Measurements from ENCODE around the gene LRIG1. TPM values are rescaled to one million over a fixed set of nuclear protein-coding genes. Genes with fewer than 3 reads are reported as not detected.
A peak's percentile ranks its signal among the peaks of the same experiment; 100 is the strongest.

LRIG1 gene
- total and polyA plus RNA-seq, 5 experiments from 2014 or later, result 4.9 to 13.0 (median 11.1) TPM

DNA sequence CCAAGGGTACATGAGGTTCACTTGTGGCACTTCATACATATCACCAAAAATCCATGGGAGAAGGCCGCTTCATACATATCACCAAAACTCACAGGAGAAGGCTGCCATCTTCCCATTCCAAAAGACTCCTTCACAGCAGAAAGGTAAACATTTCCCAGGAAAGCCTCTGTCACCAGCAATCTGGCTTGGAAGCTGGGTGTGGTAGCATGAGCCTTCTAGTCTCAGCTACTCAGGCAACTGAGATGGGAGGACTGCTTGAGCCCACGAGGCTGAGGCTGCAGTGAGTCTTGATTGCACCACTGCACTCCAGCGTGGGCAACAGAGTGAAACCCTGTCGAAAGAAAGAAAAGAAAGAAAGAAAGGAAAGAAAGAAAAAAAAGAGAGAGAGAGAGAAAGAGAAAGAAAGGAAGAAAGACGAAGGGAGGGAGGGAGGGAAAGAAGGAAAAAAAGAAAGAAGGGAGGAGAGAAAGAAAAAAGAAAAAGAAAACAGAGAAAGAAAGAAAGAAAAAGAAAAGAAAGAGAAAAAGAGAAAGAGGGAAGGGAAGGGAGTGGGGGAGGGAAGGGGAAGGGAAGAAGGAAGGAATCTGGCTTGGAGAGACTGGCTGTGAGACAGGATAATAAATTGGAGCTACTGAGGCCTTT lies 7.2 kb downstream of the LRIG1 start:
- peak overlapping the region in 2 of 10 donors; percentile 10 to 87 for H3K27ac Mint-ChIP-seq
- POLR2A ChIA-PET, result no interaction called here
- H3K4me1 Mint-ChIP-seq, result peaks cover 22 to 88% (median 56%) of the 10 kb centered on the region in 4 donors
- no peaks in the 10 kb centered on the region for H3K36me3 Mint-ChIP-seq
- peak overlapping the region in 1 of 10 donors; percentile 53 for H3K4me3 Mint-ChIP-seq
- ATAC-seq (no peak), DNase-seq (no peak)
- H3K9me3 Mint-ChIP-seq, result no peaks in the 10 kb centered on the region
- peaks cover 0 to 27% (median 0%) of the 10 kb centered on the region in 5 donors for H3K27me3 Mint-ChIP-seq

DNA sequence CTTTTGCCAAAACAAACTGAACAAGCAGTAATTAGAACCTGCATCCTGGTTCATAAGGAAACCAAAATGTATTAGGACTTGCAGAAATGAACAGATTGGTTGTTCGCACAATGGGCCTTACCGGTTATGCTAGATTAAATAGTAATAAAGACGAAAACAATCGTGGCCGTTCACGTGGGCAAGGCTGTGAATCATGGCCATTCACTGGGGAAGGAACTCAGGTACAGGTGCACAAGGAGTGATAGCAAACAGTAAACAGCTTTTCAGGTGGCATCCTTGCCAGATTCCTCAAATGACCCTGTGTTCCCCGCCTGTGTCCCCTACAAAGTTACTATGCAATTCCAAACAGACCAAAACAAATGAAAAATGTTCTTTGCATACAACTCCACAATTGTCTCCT lies 8.2 kb downstream of the LRIG1 start:
- H3K4me1 Mint-ChIP-seq, result peaks cover 19 to 83% (median 53%) of the 10 kb centered on the region in 4 donors
- no peak for ATAC-seq
- POLR2A ChIA-PET, result no interaction called here
- peaks cover 0 to 26% (median 0%) of the 10 kb centered on the region in 5 donors for H3K27me3 Mint-ChIP-seq
- H3K36me3 Mint-ChIP-seq, result no peaks in the 10 kb centered on the region
- no peak for DNase-seq
- H3K4me3 Mint-ChIP-seq, result no peak overlapping the region
- no peaks in the 10 kb centered on the region for H3K9me3 Mint-ChIP-seq
- no peak overlapping the region for H3K27ac Mint-ChIP-seq

DNA sequence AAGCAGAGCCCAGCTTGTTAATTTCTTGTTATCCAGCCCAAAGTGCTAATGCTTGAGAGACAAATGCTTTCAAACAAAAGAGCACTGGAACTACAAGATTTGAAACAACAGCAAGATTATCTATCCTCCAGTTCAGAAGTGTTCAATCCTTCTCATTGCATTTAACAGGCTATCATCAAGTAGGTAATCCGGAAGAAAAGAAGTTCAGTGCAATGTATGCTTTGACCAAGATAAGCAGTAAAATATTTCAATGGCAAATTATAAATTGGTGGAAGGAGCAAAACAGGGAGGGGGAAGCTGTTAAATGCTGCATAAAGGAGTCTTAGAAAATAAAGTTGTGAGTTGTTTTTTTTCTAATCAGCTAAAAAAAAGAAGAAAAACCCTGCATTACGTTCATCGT lies 8.8 kb downstream of the LRIG1 start:
- no peaks in the 10 kb centered on the region for H3K9me3 Mint-ChIP-seq
- peak overlapping the region in 1 of 10 donors; percentile 27 for H3K4me3 Mint-ChIP-seq
- no peak for ATAC-seq
- peaks cover 0 to 26% (median 0%) of the 10 kb centered on the region in 5 donors for H3K27me3 Mint-ChIP-seq
- no peaks in the 10 kb centered on the region for H3K36me3 Mint-ChIP-seq
- H3K27ac Mint-ChIP-seq, result peak overlapping the region in 1 of 10 donors; percentile 68
- peaks cover 19 to 80% (median 53%) of the 10 kb centered on the region in 4 donors for H3K4me1 Mint-ChIP-seq
- DNase-seq, result no peak
- POLR2A ChIA-PET, result no interaction called here

DNA sequence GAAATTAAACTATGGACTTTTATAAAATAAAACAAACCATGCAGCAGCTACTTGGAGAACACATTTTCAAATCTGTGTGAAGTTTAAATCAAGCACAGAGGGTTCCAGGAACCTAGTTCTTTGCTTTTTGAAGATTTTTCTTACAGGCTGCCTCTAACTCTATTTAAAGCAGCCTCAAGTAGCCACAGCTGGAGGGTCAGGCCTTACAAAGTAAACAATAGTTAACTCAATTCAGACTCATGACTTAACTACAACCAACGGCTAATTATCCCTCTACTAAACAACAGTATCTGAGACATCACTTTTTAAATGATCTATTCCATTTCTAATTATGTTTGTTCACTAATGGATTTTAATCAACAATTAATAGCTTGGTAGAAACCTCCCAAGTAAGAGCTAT lies 9.8 kb downstream of the LRIG1 start:
- no peak overlapping the region for H3K4me3 Mint-ChIP-seq
- H3K9me3 Mint-ChIP-seq, result no peaks in the 10 kb centered on the region
- peak overlapping the region in 2 of 10 donors; percentile 68 to 82 for H3K27ac Mint-ChIP-seq
- H3K27me3 Mint-ChIP-seq, result peaks cover 0 to 22% (median 1%) of the 10 kb centered on the region in 5 donors
- H3K36me3 Mint-ChIP-seq, result no peaks in the 10 kb centered on the region
- H3K4me1 Mint-ChIP-seq, result peaks cover 18 to 72% (median 42%) of the 10 kb centered on the region in 4 donors
- ATAC-seq (no peak), DNase-seq (no peak)
- POLR2A ChIA-PET, result no interaction called here

DNA sequence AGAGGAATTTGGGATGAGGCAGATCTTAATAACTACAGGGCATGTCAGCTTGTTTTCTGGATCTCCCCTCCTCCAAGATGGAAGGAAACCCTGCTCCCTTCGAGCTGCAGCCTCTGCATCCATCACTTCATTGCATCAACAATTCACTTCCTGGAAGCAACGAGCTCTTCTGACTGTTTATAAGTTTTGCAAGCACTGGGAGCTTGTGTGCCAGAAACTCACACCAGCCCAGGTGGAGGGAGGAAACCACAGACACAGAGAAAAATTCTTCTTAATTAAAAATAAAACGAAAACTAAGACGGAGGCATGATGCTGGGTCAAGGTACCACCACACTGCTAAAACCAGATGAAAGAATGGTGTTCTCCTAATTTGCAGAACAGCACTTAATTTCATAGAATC lies 10.6 kb downstream of the LRIG1 start:
- Mint-ChIP-seq H3K4me1 (peaks cover 19 to 72% (median 36%) of the 10 kb centered on the region in 4 donors), H3K27me3 (peaks cover 0 to 14% (median 3%) of the 10 kb centered on the region in 5 donors), H3K9me3 (no peaks in the 10 kb centered on the region), H3K36me3 (no peaks in the 10 kb centered on the region), H3K27ac (peak overlapping the region in 7 of 10 donors; percentile 10 to 82 (median 40)), H3K4me3 (peak overlapping the region; percentile 11 to 78 (median 64))
- ATAC-seq (peak in 1 of 2 donors; percentile 30), DNase-seq (no peak)
- POLR2A ChIA-PET, result no interaction called here

DNA sequence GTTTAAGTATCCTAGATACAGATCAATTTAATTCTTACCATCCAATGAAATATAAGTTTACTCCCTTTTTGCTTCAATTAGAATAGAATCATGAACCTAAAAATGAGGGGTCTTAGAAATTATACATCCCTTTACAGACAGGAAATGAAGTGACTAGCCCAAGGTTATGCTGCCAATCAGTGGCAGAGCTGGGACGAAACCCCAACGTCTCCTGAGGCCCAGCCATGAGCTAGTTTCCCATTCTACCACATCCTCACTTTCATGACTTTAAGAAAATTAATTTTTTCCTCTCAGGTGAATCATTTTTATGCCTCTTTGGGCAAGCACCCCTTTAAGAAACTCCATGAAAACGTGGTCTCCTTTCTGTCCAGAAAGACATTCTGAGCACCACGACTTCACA lies 11.2 kb downstream of the LRIG1 start:
- ATAC-seq (no peak), DNase-seq (no peak)
- Mint-ChIP-seq H3K27me3 (peaks cover 0 to 11% (median 3%) of the 10 kb centered on the region in 5 donors), H3K4me3 (peak overlapping the region in 3 of 10 donors; percentile 12 to 22 (median 19)), H3K27ac (peak overlapping the region in 9 of 10 donors; percentile 7 to 82 (median 42)), H3K4me1 (peaks cover 15 to 67% (median 30%) of the 10 kb centered on the region in 4 donors), H3K36me3 (no peaks in the 10 kb centered on the region), H3K9me3 (no peaks in the 10 kb centered on the region)
- POLR2A ChIA-PET, result no interaction called here

DNA sequence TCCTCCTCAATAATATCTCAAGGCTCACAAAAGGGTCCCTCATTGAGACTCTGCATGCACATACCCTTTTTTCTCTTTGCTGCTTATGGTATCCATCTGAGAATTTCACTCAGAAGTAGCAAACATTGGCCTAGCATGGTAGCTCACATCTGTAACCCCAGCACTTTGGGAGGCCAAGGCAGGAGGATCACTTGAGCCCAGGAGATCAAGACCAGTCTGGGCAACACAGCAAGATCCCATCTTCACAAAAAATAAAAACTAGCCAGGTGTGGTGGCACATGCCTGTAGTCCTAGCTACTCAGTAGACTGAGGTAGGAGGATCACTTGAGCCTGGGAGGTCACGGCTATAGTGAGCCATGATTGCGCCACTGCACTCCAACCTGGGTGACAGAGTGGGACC lies 11.7 kb downstream of the LRIG1 start:
- POLR2A ChIA-PET, result no interaction called here
- Mint-ChIP-seq H3K9me3 (no peaks in the 10 kb centered on the region), H3K27me3 (peaks cover 0 to 10% (median 3%) of the 10 kb centered on the region in 5 donors), H3K4me3 (peak overlapping the region in 4 of 10 donors; percentile 12 to 28 (median 22)), H3K27ac (peak overlapping the region in 7 of 10 donors; percentile 7 to 82 (median 69)), H3K36me3 (no peaks in the 10 kb centered on the region), H3K4me1 (peaks cover 14 to 68% (median 31%) of the 10 kb centered on the region in 4 donors)
- ATAC-seq (no peak), DNase-seq (no peak)

DNA sequence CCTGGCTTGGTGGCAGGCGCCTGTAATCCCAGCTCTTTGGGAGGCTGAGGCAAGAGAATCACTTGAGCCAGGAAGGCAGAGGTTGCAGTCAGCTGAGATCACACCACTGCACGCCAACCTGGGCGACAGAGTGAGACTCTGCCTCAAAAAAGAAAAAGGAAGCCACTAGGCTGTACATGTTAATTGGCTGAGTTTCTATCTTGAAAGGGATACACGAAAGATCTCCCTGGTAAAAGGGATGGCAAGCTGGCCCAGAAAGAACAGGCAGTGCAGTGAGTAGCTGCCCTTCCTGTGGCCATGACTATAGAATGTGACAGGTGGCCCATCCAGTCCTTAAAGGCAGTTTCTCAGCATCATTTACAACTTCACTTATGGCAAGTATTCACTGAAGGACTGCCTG lies 12.3 kb downstream of the LRIG1 start:
- Mint-ChIP-seq H3K36me3 (no peaks in the 10 kb centered on the region), H3K27ac (peak overlapping the region in 6 of 10 donors; percentile 30 to 82 (median 57)), H3K9me3 (no peaks in the 10 kb centered on the region), H3K4me3 (peak overlapping the region in 3 of 10 donors; percentile 13 to 66 (median 16)), H3K4me1 (peaks cover 16 to 70% (median 33%) of the 10 kb centered on the region in 4 donors), H3K27me3 (peaks cover 0 to 4% (median 2%) of the 10 kb centered on the region in 5 donors)
- DNase-seq, result no peak
- POLR2A ChIA-PET, result no interaction called here
- ATAC-seq, result peak in 1 of 2 donors; percentile 33

DNA sequence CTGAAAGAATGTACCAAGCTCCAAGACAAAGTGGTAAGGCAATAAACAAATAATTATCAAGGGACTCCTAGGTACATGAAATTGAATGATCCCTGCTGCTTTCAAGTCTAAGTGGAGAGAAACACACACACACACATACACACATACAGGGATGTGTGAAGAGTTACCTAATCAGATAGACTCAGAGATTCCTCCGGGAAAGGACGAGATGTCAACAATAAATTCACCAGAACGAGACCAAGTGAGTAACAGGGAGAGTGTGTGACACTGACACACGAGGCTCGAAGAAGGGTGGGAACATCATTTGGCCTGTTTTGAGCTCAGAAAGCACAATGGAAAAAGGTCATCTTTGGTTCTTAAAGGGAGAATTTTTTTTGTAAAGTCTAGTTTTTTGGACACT lies 13.4 kb downstream of the LRIG1 start:
- H3K4me1 Mint-ChIP-seq, result peaks cover 18 to 67% (median 36%) of the 10 kb centered on the region in 4 donors
- DNase-seq, result no peak
- peaks cover 0 to 3% (median 0%) of the 10 kb centered on the region in 5 donors for H3K27me3 Mint-ChIP-seq
- no peak for ATAC-seq
- no peaks in the 10 kb centered on the region for H3K36me3 Mint-ChIP-seq
- H3K4me3 Mint-ChIP-seq, result no peak overlapping the region
- H3K27ac Mint-ChIP-seq, result peak overlapping the region in 1 of 10 donors; percentile 74
- no peaks in the 10 kb centered on the region for H3K9me3 Mint-ChIP-seq
- POLR2A ChIA-PET, result no interaction called here

DNA sequence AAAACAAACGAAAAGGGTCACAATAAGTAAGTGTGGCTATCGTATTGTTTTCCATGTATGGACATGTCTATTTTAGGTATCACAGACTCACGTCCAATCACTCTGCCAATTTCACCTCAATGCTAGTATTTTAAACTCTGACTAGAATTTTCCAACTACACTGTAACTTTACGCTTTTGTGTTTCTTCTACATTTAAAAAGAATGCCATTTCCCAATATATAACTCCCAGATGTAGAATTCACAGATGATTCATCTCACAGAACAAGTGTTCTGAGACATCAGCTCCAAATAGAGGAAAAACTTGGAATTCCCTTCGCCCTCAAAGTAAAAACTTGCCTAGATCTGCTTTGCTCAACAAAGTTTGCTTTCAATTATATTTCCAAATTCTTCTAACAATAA lies 14.2 kb downstream of the LRIG1 start:
- no peak for ATAC-seq
- Mint-ChIP-seq H3K36me3 (no peaks in the 10 kb centered on the region), H3K27ac (peak overlapping the region in 1 of 10 donors; percentile 2), H3K4me3 (no peak overlapping the region), H3K4me1 (peaks cover 22 to 67% (median 38%) of the 10 kb centered on the region in 4 donors), H3K27me3 (peaks cover 0 to 3% (median 0%) of the 10 kb centered on the region in 5 donors), H3K9me3 (no peaks in the 10 kb centered on the region)
- POLR2A ChIA-PET, result no interaction called here
- DNase-seq, result no peak

DNA sequence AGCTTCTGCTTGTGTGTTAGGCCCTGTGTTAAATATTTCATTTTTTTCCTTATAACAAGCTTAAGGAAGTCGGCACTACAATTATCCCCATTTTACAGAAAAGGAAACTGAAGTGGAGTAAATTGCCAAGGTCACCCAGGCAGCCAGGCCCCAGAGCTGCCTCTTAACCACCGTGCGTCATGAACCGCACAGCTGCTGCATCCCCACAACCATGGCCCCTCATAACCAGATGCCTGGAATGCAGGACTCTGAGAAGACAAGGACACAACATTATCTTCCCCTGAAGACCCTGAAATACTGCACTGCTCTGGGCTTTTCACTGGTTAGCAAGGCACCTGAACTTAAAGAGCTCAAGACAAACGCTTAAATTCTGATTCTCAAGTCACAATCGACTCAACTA lies 14.6 kb downstream of the LRIG1 start:
- POLR2A ChIA-PET, result no interaction called here
- peaks cover 26 to 71% (median 43%) of the 10 kb centered on the region in 4 donors for H3K4me1 Mint-ChIP-seq
- DNase-seq, result no peak
- no peaks in the 10 kb centered on the region for H3K36me3 Mint-ChIP-seq
- no peak for ATAC-seq
- no peak overlapping the region for H3K27ac Mint-ChIP-seq
- H3K9me3 Mint-ChIP-seq, result no peaks in the 10 kb centered on the region
- peaks cover 0 to 3% (median 0%) of the 10 kb centered on the region in 5 donors for H3K27me3 Mint-ChIP-seq
- no peak overlapping the region for H3K4me3 Mint-ChIP-seq

DNA sequence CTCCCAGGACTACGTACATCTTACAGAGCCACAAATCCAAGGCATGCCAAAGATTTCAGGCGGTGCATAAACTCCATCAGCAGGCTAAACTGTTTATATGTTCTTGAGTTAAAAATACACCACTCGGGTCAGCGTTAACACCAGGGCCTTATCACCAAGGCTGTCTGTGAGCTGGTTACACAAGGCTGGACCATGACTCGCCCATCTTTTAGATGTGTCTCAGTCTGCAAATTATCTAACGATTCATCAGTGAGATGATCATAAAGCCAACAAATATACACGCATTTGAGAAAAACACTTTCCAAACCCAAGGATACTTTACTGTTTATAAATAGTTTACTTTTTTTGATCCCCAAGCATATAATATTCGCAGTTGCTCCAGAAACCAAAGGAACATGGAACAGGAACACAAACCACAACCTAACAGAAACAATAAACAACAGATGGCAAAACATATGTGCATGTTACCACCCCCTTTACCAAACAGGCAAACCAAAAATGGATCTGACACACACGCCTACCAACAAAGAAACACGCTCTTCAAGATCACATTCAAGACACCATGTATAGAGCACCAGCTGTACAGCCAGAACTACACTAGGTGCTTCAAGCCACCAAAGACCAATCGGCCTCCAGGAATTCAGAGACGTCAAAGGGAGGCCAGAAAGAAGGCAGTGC lies 15.4 kb downstream of the LRIG1 start:
- H3K27me3 Mint-ChIP-seq, result peaks cover 0 to 3% (median 0%) of the 10 kb centered on the region in 5 donors
- DNase-seq (no peak), ATAC-seq (no peak)
- peaks cover 29 to 72% (median 48%) of the 10 kb centered on the region in 4 donors for H3K4me1 Mint-ChIP-seq
- H3K36me3 Mint-ChIP-seq, result no peaks in the 10 kb centered on the region
- H3K27ac Mint-ChIP-seq, result peak overlapping the region in 1 of 10 donors; percentile 23
- POLR2A ChIA-PET, result no interaction called here
- H3K4me3 Mint-ChIP-seq, result no peak overlapping the region
- no peaks in the 10 kb centered on the region for H3K9me3 Mint-ChIP-seq
